Peyer's patch (tissue), 4 donors: ENCODE results near the gene VAV2.

Experiments
- POLR2A ChIP-seq, 2 donors: fragments of 450-650 bp; IDR thresholded peaks; one replicate each; pipeline ENCODE4 v1.5.1; 2017; ENCODE audit warnings: antibody characterized with exemption in 2 of 2, mild to moderate bottlenecking in 2 of 2, moderate library complexity in 2 of 2
- TF ChIP-seq, protein P1 (sequence below), 6 experiments: fragments of 450-650 bp in 4 of 6; fragments of 200-600 bp in 2 of 6; sonication (generic) in 1 of 6; IDR thresholded peaks; one replicate each; pipeline ENCODE4 v1.5.1; 2017 to 2019; ENCODE audit warnings: antibody characterized with exemption in 6 of 6, mild to moderate bottlenecking in 3 of 6, moderate library complexity in 1 of 6

- TF ChIP-seq, protein P1, sequence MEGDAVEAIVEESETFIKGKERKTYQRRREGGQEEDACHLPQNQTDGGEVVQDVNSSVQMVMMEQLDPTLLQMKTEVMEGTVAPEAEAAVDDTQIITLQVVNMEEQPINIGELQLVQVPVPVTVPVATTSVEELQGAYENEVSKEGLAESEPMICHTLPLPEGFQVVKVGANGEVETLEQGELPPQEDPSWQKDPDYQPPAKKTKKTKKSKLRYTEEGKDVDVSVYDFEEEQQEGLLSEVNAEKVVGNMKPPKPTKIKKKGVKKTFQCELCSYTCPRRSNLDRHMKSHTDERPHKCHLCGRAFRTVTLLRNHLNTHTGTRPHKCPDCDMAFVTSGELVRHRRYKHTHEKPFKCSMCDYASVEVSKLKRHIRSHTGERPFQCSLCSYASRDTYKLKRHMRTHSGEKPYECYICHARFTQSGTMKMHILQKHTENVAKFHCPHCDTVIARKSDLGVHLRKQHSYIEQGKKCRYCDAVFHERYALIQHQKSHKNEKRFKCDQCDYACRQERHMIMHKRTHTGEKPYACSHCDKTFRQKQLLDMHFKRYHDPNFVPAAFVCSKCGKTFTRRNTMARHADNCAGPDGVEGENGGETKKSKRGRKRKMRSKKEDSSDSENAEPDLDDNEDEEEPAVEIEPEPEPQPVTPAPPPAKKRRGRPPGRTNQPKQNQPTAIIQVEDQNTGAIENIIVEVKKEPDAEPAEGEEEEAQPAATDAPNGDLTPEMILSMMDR (IDR thresholded peaks at IDR 0.05), result no peak
- TF ChIP-seq POLR2A (IDR thresholded peaks at IDR 0.05), result no peak
Observed at GRCh38 chr9:133824106-133824801, 167.9 kb downstream of the VAV2 start.
